Measurements from ENCODE around the gene FAM162B.
"Not testable (repeated sequence)": the region's sequence is repeated elsewhere in the genome, so short reads cannot be mapped to it uniquely, and the experiment has no call there.

Gene FAM162B

GRCh38 chr6:116764961-116765841, at the start of gene FAM162B:
FAM162B (minus strand) TSS chr6:116765719; CDS start chr6:116765576, 143 bp downstream.
- peak in 6 of 51 donors; percentile 1 to 20 (median 7) for DNase-seq

GRCh38 chr6:116812051-116812650, 46.6 kb upstream of the FAM162B start:
- DNase-seq: no peak

- DNase-seq: no peak
These were observed 36.5 kb upstream of the FAM162B start for GRCh38 chr6:116801971-116802370.

GRCh38 chr6:116799945-116800344, 34.4 kb upstream of the FAM162B start:
- DNase-seq: no peak

- no peak for DNase-seq
These were observed 32.1 kb upstream of the FAM162B start for GRCh38 chr6:116797585-116797984.

- no peak for DNase-seq
These were observed 27.7 kb upstream of the FAM162B start for GRCh38 chr6:116793224-116793623.

GRCh38 chr6:116783852-116784251, 18.3 kb upstream of the FAM162B start:
- DNase-seq: no peak

GRCh38 chr6:116779573-116780164, 14.2 kb upstream of the FAM162B start:
- DNase-seq: peak in 1 of 51 donors; percentile 7

- DNase-seq: no peak
These were observed 8.4 kb upstream of the FAM162B start for GRCh38 chr6:116773886-116774285.

- DNase-seq: no peak
These were observed 6.9 kb upstream of the FAM162B start for GRCh38 chr6:116772450-116772849.

GRCh38 chr6:116767715-116768114, 2.2 kb upstream of the FAM162B start:
- DNase-seq: no peak

- no peak for DNase-seq
These were observed 1.1 kb upstream of the FAM162B start for GRCh38 chr6:116766506-116767176.

- DNase-seq: peak in 5 of 51 donors; percentile 2 to 20 (median 4)
These were observed 924 bp downstream of the FAM162B start for GRCh38 chr6:116764629-116764960.

- no peak for DNase-seq
These were observed 1.5 kb downstream of the FAM162B start for GRCh38 chr6:116763906-116764628.

- no peak for DNase-seq
These were observed 2.5 kb downstream of the FAM162B start for GRCh38 chr6:116763048-116763447.

- no peak for DNase-seq
These were observed 3.3 kb downstream of the FAM162B start for GRCh38 chr6:116762235-116762634.

- DNase-seq: no peak
These were observed 3.7 kb downstream of the FAM162B start for GRCh38 chr6:116761779-116762178.

GRCh38 chr6:116745176-116745575, 20.3 kb downstream of the FAM162B start:
- DNase-seq: no peak

GRCh38 chr6:116741571-116741970, 23.9 kb downstream of the FAM162B start:
- no peak for DNase-seq

- DNase-seq: not testable (repeated sequence)
These were observed 25.0 kb downstream of the FAM162B start for GRCh38 chr6:116740486-116740885.

GRCh38 chr6:116737004-116737403, 28.5 kb downstream of the FAM162B start:
- DNase-seq: no peak

All from hypothalamus (tissue), 51 donors.